ENCODE measurements around the gene SH3PXD2B. TPM values are rescaled to one million over a fixed set of nuclear protein-coding genes. Genes with fewer than 3 reads are reported as not detected.
A peak's percentile ranks its signal among the peaks of the same experiment; 100 is the strongest.

Gene SH3PXD2B
- total RNA-seq, 1 donor from 2014 or later = 52.3 TPM

- peak within 1 kb of the TSS; percentile 98 for H3K4me3 Mint-ChIP-seq
- peaks cover 18% of the 10 kb centered on the region for H3K4me1 Mint-ChIP-seq (ENCODE audit: unreplicated experiment)
- H3K27me3 Mint-ChIP-seq = no peaks in the 10 kb centered on the region
- peak; percentile 88 for DNase-seq (ENCODE audit: extremely low spot score, unreplicated experiment)
- TF ChIP-seq, protein P1, sequence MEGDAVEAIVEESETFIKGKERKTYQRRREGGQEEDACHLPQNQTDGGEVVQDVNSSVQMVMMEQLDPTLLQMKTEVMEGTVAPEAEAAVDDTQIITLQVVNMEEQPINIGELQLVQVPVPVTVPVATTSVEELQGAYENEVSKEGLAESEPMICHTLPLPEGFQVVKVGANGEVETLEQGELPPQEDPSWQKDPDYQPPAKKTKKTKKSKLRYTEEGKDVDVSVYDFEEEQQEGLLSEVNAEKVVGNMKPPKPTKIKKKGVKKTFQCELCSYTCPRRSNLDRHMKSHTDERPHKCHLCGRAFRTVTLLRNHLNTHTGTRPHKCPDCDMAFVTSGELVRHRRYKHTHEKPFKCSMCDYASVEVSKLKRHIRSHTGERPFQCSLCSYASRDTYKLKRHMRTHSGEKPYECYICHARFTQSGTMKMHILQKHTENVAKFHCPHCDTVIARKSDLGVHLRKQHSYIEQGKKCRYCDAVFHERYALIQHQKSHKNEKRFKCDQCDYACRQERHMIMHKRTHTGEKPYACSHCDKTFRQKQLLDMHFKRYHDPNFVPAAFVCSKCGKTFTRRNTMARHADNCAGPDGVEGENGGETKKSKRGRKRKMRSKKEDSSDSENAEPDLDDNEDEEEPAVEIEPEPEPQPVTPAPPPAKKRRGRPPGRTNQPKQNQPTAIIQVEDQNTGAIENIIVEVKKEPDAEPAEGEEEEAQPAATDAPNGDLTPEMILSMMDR (conservative IDR thresholded peaks at IDR 0.05) = peak; percentile 74
- H3K27ac Mint-ChIP-seq = peak within 1 kb of the TSS; percentile 97
- H3K36me3 Mint-ChIP-seq = peaks cover 9% of the 10 kb centered on the region
- no peaks in the 10 kb centered on the region for H3K9me3 Mint-ChIP-seq
Observed at GRCh38 chr5:172283020-172283861, 171.1 kb downstream of the SH3PXD2B start, which contains the start of gene UBTD2. Gene UBTD2 (minus strand): TSS chr5:172283764. CDS start chr5:172283665, 99 bp downstream.

GRCh38 chr5:172282272-172283019 is 171.9 kb downstream of the SH3PXD2B start:
- no peaks in the 10 kb centered on the region for H3K27me3 Mint-ChIP-seq
- TF ChIP-seq, protein P1 (conservative IDR thresholded peaks at IDR 0.05) = no peak
- peaks cover 17% of the 10 kb centered on the region for H3K36me3 Mint-ChIP-seq
- DNase-seq (ENCODE audit: extremely low spot score, unreplicated experiment) = no peak
- H3K4me3 Mint-ChIP-seq = peak overlapping the region; percentile 98
- no peaks in the 10 kb centered on the region for H3K9me3 Mint-ChIP-seq
- peak overlapping the region; percentile 97 for H3K27ac Mint-ChIP-seq
- H3K4me1 Mint-ChIP-seq (ENCODE audit: unreplicated experiment) = peaks cover 18% of the 10 kb centered on the region

DNA sequence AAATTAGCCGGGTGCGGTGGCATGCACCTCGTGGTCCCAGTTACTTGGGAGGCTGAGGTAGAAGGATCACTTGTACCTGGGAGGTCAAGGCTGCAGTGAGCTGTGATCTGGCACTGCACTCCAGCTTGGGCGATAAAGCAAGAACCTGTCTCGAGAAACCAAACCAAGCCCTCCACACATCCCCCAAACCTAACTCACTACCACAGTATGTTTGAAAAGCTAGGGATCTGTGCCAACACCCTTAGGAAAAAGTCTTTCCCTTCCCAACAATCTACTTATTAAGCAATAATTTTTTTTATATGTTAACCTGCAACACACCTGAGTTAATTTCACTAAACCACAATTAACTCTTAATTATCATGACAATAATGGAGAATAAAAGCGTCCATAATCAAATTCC is 173.0 kb downstream of the SH3PXD2B start:
- peaks cover 24% of the 10 kb centered on the region for H3K36me3 Mint-ChIP-seq
- H3K4me1 Mint-ChIP-seq (ENCODE audit: unreplicated experiment) = peaks cover 19% of the 10 kb centered on the region
- H3K9me3 Mint-ChIP-seq = no peaks in the 10 kb centered on the region
- no peak for DNase-seq (ENCODE audit: extremely low spot score, unreplicated experiment)
- peak overlapping the region; percentile 98 for H3K4me3 Mint-ChIP-seq
- TF ChIP-seq, protein P1 (conservative IDR thresholded peaks at IDR 0.05) = no peak
- H3K27me3 Mint-ChIP-seq = no peaks in the 10 kb centered on the region
- peak overlapping the region; percentile 97 for H3K27ac Mint-ChIP-seq

GRCh38 chr5:172280929-172281328 is 173.4 kb downstream of the SH3PXD2B start:
- TF ChIP-seq, protein P1 (conservative IDR thresholded peaks at IDR 0.05) = no peak
- DNase-seq (ENCODE audit: extremely low spot score, unreplicated experiment) = no peak
- H3K27me3 Mint-ChIP-seq = no peaks in the 10 kb centered on the region
- no peaks in the 10 kb centered on the region for H3K9me3 Mint-ChIP-seq
- no peak overlapping the region for H3K27ac Mint-ChIP-seq
- peaks cover 28% of the 10 kb centered on the region for H3K36me3 Mint-ChIP-seq
- H3K4me1 Mint-ChIP-seq (ENCODE audit: unreplicated experiment) = peaks cover 23% of the 10 kb centered on the region
- peak overlapping the region; percentile 41 for H3K4me3 Mint-ChIP-seq

- Mint-ChIP-seq H3K9me3 (no peaks in the 10 kb centered on the region), H3K36me3 (peaks cover 34% of the 10 kb centered on the region), H3K4me3 (no peak overlapping the region), H3K27ac (no peak overlapping the region), H3K4me1 (ENCODE audit: unreplicated experiment) (peaks cover 29% of the 10 kb centered on the region), H3K27me3 (no peaks in the 10 kb centered on the region)
- TF ChIP-seq, protein P1 (conservative IDR thresholded peaks at IDR 0.05) = no peak
- no peak for DNase-seq (ENCODE audit: extremely low spot score, unreplicated experiment)
Observed at GRCh38 chr5:172280317-172280716, 174.0 kb downstream of the SH3PXD2B start.
